Mesenchymal stem cell (in vitro differentiated cells and primary cell): ENCODE results near the gene CHRNA7.
"Not testable (repeated sequence)": the region's sequence is repeated elsewhere in the genome, so short reads cannot be mapped to it uniquely, and the experiment has no call there.

Source experiments
- DNase-seq: peaks from one replicate; pipeline ENCODE4 v3.0.0-alpha.2; 2013
- H2AFZ ChIP-seq: one replicate; pipeline ENCODE4 v1.6.1; 2013; ENCODE audit warnings: low read depth, mild to moderate bottlenecking, control low read depth, inconsistent platforms, low read length, moderate library complexity
- H2AK5ac ChIP-seq: 2 replicates; pipeline ENCODE4 v1.6.1; 2013; ENCODE audit warnings: low read length, moderate library complexity, mild to moderate bottlenecking, inconsistent platforms; ENCODE audit not compliant: severe bottlenecking
- H2BK120ac ChIP-seq: one replicate; pipeline ENCODE4 v1.6.1; 2013; ENCODE audit warnings: low read depth, mild to moderate bottlenecking, inconsistent platforms, low read length, moderate library complexity
- H2BK12ac ChIP-seq, 2 experiments: one replicate each; pipeline ENCODE4 v1.6.1; 2013; ENCODE audit warnings: inconsistent platforms in 2 of 2, low read length in 2 of 2, mild to moderate bottlenecking in 2 of 2, moderate library complexity in 2 of 2, control low read depth in 1 of 2
- H2BK15ac ChIP-seq: one replicate; pipeline ENCODE4 v1.6.1; 2013; ENCODE audit warnings: mild to moderate bottlenecking, low read depth, inconsistent platforms; ENCODE audit not compliant: poor library complexity, severe bottlenecking
- H2BK5ac ChIP-seq: 2 replicates; pipeline ENCODE4 v1.6.1; 2013; ENCODE audit warnings: low read depth, mild to moderate bottlenecking, low read length, control low read depth, inconsistent platforms; ENCODE audit not compliant: poor library complexity, severe bottlenecking
- H3K14ac ChIP-seq, 2 experiments: one replicate each; pipeline ENCODE4 v1.6.1; 2013; ENCODE audit warnings: inconsistent platforms in 2 of 2, low read length in 2 of 2, control low read depth in 1 of 2, mild to moderate bottlenecking in 1 of 2, moderate library complexity in 1 of 2
- H3K18ac ChIP-seq, 2 experiments: one replicate each; pipeline ENCODE4 v1.6.1; 2013; ENCODE audit warnings: inconsistent platforms in 2 of 2, low read length in 2 of 2, control low read depth in 1 of 2, low read depth in 1 of 2, mild to moderate bottlenecking in 1 of 2
- H3K23ac ChIP-seq, 2 experiments: one replicate each; pipeline ENCODE4 v1.6.1; 2013; ENCODE audit warnings: inconsistent platforms in 2 of 2, low read length in 2 of 2, mild to moderate bottlenecking in 2 of 2, moderate library complexity in 2 of 2, control low read depth in 1 of 2
- H3K27ac ChIP-seq: 2 replicates; pipeline ENCODE4 v1.5.1; 2013; ENCODE audit warnings: mild to moderate bottlenecking, moderate library complexity, low read length, control low read depth, inconsistent platforms; ENCODE audit not compliant: poor library complexity, severe bottlenecking
- H3K27me3 ChIP-seq, 2 experiments: 2 replicates each; pipeline versions ENCODE4 v1.6.1 to v1.7.0; 2013; ENCODE audit warnings: low read length in 2 of 2, mild to moderate bottlenecking in 2 of 2, moderate library complexity in 2 of 2, control low read depth in 1 of 2, inconsistent platforms in 1 of 2; ENCODE audit not compliant: control insufficient read depth in 1 of 2, insufficient read depth in 1 of 2
- H3K36me3 ChIP-seq, 2 experiments: 2 replicates each; pipeline versions ENCODE4 v1.6.1 to v1.7.0; 2013; ENCODE audit warnings: low read length in 2 of 2, control low read depth in 1 of 2, inconsistent platforms in 1 of 2, low read depth in 1 of 2, mild to moderate bottlenecking in 1 of 2; ENCODE audit not compliant: insufficient read depth in 2 of 2, control insufficient read depth in 1 of 2
- H3K4ac ChIP-seq, 2 experiments: one replicate each; pipeline ENCODE4 v1.6.1; 2013; ENCODE audit warnings: inconsistent platforms in 2 of 2, low read length in 2 of 2, mild to moderate bottlenecking in 2 of 2, moderate library complexity in 2 of 2, control low read depth in 1 of 2, low read depth in 1 of 2
- H3K4me1 ChIP-seq: 2 replicates; pipeline ENCODE4 v1.6.1; 2013; ENCODE audit warnings: low read depth, low read length, control low read depth; ENCODE audit not compliant: control insufficient read depth, insufficient read depth
- H3K4me2 ChIP-seq: 2 replicates; pipeline ENCODE4 v1.6.1; 2013; ENCODE audit warnings: low read length, mild to moderate bottlenecking, inconsistent platforms; ENCODE audit not compliant: poor library complexity, severe bottlenecking
- H3K4me3 ChIP-seq, 2 experiments: 2 replicates each; pipeline versions ENCODE4 v1.5.1 to v1.7.0; 2013; ENCODE audit warnings: low read length in 2 of 2, mild to moderate bottlenecking in 2 of 2, control low read depth in 1 of 2, low read depth in 1 of 2; ENCODE audit not compliant: insufficient read depth in 1 of 2
- H3K79me1 ChIP-seq: replicated peaks from 2 replicates; pipeline ENCODE4 v1.6.1; 2013; ENCODE audit warnings: mild to moderate bottlenecking, control low read depth, low read length, inconsistent platforms; ENCODE audit not compliant: poor library complexity, severe bottlenecking
- H3K9ac ChIP-seq: 2 replicates; pipeline ENCODE4 v1.7.0; 2013; ENCODE audit warnings: mild to moderate bottlenecking, low read length, moderate library complexity
- H3K9me3 ChIP-seq: 2 replicates; pipeline ENCODE4 v1.7.0; 2013; ENCODE audit warnings: mild to moderate bottlenecking, low read length; ENCODE audit not compliant: control insufficient read depth
- H4K8ac ChIP-seq: one replicate; pipeline ENCODE4 v1.6.1; 2013; ENCODE audit warnings: inconsistent platforms, mild to moderate bottlenecking, low read length, moderate library complexity
- H4K91ac ChIP-seq: one replicate; pipeline ENCODE4 v1.6.1; 2013; ENCODE audit warnings: mild to moderate bottlenecking, low read length, inconsistent platforms
- WGBS: methylation state at CpG from one replicate; pipeline ENCODE4 v1.1.7; 2013; ENCODE audit warnings: mixed read lengths; 5-methylcytosine and 5-hydroxymethylcytosine counted together

Gene CHRNA7

DNA sequence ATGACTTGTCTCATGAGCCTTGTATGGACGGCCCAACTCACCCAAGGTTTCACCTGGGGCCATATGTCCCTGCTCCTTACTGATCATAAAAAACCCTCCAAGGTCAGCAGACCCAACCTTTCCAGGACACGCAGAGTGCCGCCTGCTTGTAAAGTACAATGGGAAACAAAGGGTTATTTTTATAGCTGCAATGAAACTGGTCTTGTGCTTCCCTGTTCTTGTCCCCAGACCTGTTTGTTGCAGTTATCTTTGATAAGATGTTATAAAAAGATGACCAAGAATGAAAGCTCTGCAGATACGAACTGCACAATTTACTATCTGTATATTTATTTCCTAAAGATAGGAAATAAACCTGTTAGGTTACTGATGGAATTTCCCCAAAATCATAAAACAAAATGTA lies 136.0 kb downstream of the CHRNA7 start:
- not testable (repeated sequence) for H2BK5ac ChIP-seq, H3K27ac ChIP-seq, DNase-seq, H3K27me3 ChIP-seq, H3K4ac ChIP-seq, H2BK12ac ChIP-seq, H2BK120ac ChIP-seq, H4K91ac ChIP-seq, H4K8ac ChIP-seq, H3K14ac ChIP-seq, H3K79me1 ChIP-seq, H2BK15ac ChIP-seq, H2AK5ac ChIP-seq, H3K4me2 ChIP-seq, H3K4me3 ChIP-seq, H3K9me3 ChIP-seq, H2AFZ ChIP-seq, H3K4me1 ChIP-seq, H3K9ac ChIP-seq, H3K18ac ChIP-seq, H3K36me3 ChIP-seq, H3K23ac ChIP-seq
- 96% methylated on average over 2 of the region's 4 CpGs for WGBS

- H3K4me2 ChIP-seq, H3K9ac ChIP-seq, H3K4me3 ChIP-seq, DNase-seq, H2BK15ac ChIP-seq, H3K79me1 ChIP-seq, H3K23ac ChIP-seq, H2AFZ ChIP-seq, H3K27me3 ChIP-seq, H3K36me3 ChIP-seq, H3K27ac ChIP-seq, H2BK12ac ChIP-seq, H3K4ac ChIP-seq, H4K91ac ChIP-seq, H3K9me3 ChIP-seq, H4K8ac ChIP-seq, H2BK120ac ChIP-seq, H2AK5ac ChIP-seq, H3K14ac ChIP-seq, H2BK5ac ChIP-seq, H3K4me1 ChIP-seq, H3K18ac ChIP-seq: not testable (repeated sequence)
- no CpG with 5 or more reads among the region's 35 CpGs for WGBS
These were observed 137.6 kb downstream of the CHRNA7 start for GRCh38 chr15:32167913-32168312.

DNA sequence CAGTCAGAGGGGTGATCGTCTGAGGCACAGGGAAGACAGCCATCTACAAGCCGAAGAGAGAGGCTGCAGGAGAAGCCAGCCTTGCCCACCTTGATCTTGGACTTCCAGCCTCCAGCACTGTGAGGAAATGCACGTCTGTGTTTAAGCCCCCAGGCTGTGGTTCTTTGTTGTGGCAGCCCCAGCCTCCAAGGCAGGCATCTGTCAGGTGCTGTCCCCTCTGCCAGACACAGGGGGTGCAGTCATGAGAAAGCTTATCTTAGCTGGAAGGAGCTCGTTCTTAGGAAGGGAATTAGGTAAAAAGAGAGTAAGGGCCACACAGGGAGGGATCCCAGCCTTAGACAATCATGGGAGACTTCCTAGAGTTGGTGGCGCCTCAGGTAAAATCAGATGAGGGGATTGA lies 150.3 kb downstream of the CHRNA7 start:
- H3K9me3 ChIP-seq, H2BK120ac ChIP-seq, H2BK15ac ChIP-seq, H3K23ac ChIP-seq, H4K8ac ChIP-seq, H3K36me3 ChIP-seq, H2AFZ ChIP-seq, H3K9ac ChIP-seq, H2BK12ac ChIP-seq, H3K14ac ChIP-seq, H3K27ac ChIP-seq, H4K91ac ChIP-seq, H3K79me1 ChIP-seq, H3K27me3 ChIP-seq, H3K4me1 ChIP-seq, H2AK5ac ChIP-seq, H3K4me2 ChIP-seq, H2BK5ac ChIP-seq, H3K4ac ChIP-seq, H3K18ac ChIP-seq, H3K4me3 ChIP-seq, DNase-seq: not testable (repeated sequence)
- WGBS = no CpG with 5 or more reads among the region's 5 CpGs

- not testable (repeated sequence) for H4K8ac ChIP-seq, H2BK15ac ChIP-seq, H3K79me1 ChIP-seq, H2BK12ac ChIP-seq, H3K4ac ChIP-seq, H3K14ac ChIP-seq, H3K4me1 ChIP-seq, DNase-seq, H3K27ac ChIP-seq, H2BK5ac ChIP-seq, H2AK5ac ChIP-seq, H3K27me3 ChIP-seq, H2BK120ac ChIP-seq, H3K9ac ChIP-seq, H3K9me3 ChIP-seq, H3K4me3 ChIP-seq, H3K4me2 ChIP-seq, H3K18ac ChIP-seq, H3K23ac ChIP-seq, H2AFZ ChIP-seq, H3K36me3 ChIP-seq, H4K91ac ChIP-seq
- no CpG with 5 or more reads among the region's 4 CpGs for WGBS
These were observed 163.5 kb downstream of the CHRNA7 start for GRCh38 chr15:32193780-32194179.
